GM12878 (cell line): ENCODE data around the gene SOAT2. TPM values are rescaled to one million over a fixed set of nuclear protein-coding genes. Genes with fewer than 3 reads are reported as not detected.
A peak's percentile ranks its signal among the peaks of the same experiment; 100 is the strongest.

Experiments
- ATAC-seq: fragments of 200-7000 bp; cut with Tn5 transposase; 3 replicates; pipeline ENCODE4 v1.9.1; 2020; ENCODE audit warnings: mild to moderate bottlenecking, moderate library complexity
- BruUV-seq: library from RNA; stranded (reverse); fragments of 400-500 nt; replicated peaks from 2 replicates; lab custom pipeline; 2021; lab: Mats Ljungman, UMichigan
- CTCF ChIA-PET: fragments of 300-600 bp; sonication (Branson Sonifier 250); formaldehyde crosslinking; extraction: SDS; loops from one replicate; lab custom pipeline; 2021; ENCODE audit warnings: inconsistent platforms; lab: Yijun Ruan, JAX
- POLR2A ChIA-PET: fragments of 350-600 bp; formaldehyde crosslinking; extraction: SDS; loops from one replicate; lab custom pipeline; 2021; ENCODE audit warnings: inconsistent platforms; lab: Charles Lee
- RAD21 ChIA-PET: fragments of 300-600 bp; sonication (Branson Sonifier 250); formaldehyde crosslinking; loops from one replicate; lab custom pipeline; 2023; ENCODE audit warnings: antibody characterized with exemption; ENCODE audit not compliant: unreplicated experiment; lab: Charles Lee
- SMC1A ChIA-PET: fragments of 300-600 bp; sonication (Branson Sonifier 250); formaldehyde crosslinking; loops from one replicate; lab custom pipeline; 2023; ENCODE audit not compliant: unreplicated experiment, uncharacterized antibody; lab: Charles Lee
- DNase-seq: peaks from one replicate; pipeline ENCODE4 v3.0.0-alpha.2; 2011; ENCODE audit warnings: low read depth, low spot score
- FAIRE-seq: peaks from 3 replicates; lab custom pipeline; 2011; peaks lifted over from hg19 to GRCh38; lab: Jason Lieb, UNC
- H2AFZ ChIP-seq: 2 replicates; pipeline ENCODE4 v1.6.0; 2011; ENCODE audit warnings: low read depth, low read length, control low read depth; ENCODE audit not compliant: control insufficient read depth
- H3K27ac ChIP-seq: 2 replicates; pipeline ENCODE4 v1.5.1; 2011; ENCODE audit warnings: control low read depth; ENCODE audit not compliant: control insufficient read depth, insufficient read depth
- H3K27me3 ChIP-seq, 2 experiments: replicated peaks in 1 of 2; 2 replicates each; pipeline versions ENCODE4 v1.6.0 to v1.6.1; 2011; ENCODE audit warnings: low read length in 1 of 2; ENCODE audit not compliant: control insufficient read depth in 2 of 2, insufficient read depth in 2 of 2
- H3K36me3 ChIP-seq, 2 experiments: 2 replicates each; pipeline ENCODE4 v1.5.1; 2011; ENCODE audit warnings: low read length in 1 of 2; ENCODE audit not compliant: control insufficient read depth in 2 of 2, insufficient read depth in 2 of 2
- H3K4me1 ChIP-seq: 2 replicates; pipeline ENCODE4 v1.6.1; 2011; ENCODE audit warnings: mild to moderate bottlenecking, low read length, moderate library complexity, mixed read lengths; ENCODE audit not compliant: control insufficient read depth, insufficient read depth
- H3K4me2 ChIP-seq: 2 replicates; pipeline ENCODE4 v1.6.0; 2011; ENCODE audit warnings: control low read depth; ENCODE audit not compliant: control insufficient read depth, insufficient read depth
- H3K4me3 ChIP-seq: fragments of 200-600 bp; sonication (generic); 2 replicates; pipeline ENCODE4 v1.5.1; 2016
- H3K79me2 ChIP-seq: 2 replicates; pipeline ENCODE4 v1.6.0; 2011; ENCODE audit warnings: low read length; ENCODE audit not compliant: control insufficient read depth, insufficient read depth
- H3K9ac ChIP-seq: 2 replicates; pipeline ENCODE4 v1.8.0; 2011; ENCODE audit warnings: low read length, control low read depth, mixed read lengths; ENCODE audit not compliant: control insufficient read depth, insufficient read depth
- H3K9me3 ChIP-seq: replicated peaks from 3 replicates; pipeline ENCODE4 v1.5.1; 2011; ENCODE audit warnings: mild to moderate bottlenecking, low read length; ENCODE audit not compliant: control insufficient read depth, insufficient read depth
- H4K20me1 ChIP-seq: 2 replicates; pipeline ENCODE4 v1.6.0; 2011; ENCODE audit not compliant: control insufficient read depth, insufficient read depth
- BACH1 ChIP-seq: fragments of 450-650 bp; IDR thresholded peaks from 2 replicates; pipeline ENCODE4 v1.6.1; 2017; ENCODE audit warnings: mild to moderate bottlenecking, borderline replicate concordance
- CBX5 ChIP-seq: sonication (generic); IDR thresholded peaks from 2 replicates; pipeline ENCODE4 v1.6.1; 2016; ENCODE audit warnings: low read depth, moderate library complexity, mild to moderate bottlenecking, inconsistent platforms
- CHD2 ChIP-seq: IDR thresholded peaks from 2 replicates; pipeline ENCODE4 v1.6.1; 2011; ENCODE audit warnings: low read depth, low read length, improper control_type of control experiment, borderline replicate concordance
- EED ChIP-seq: sonication (generic); IDR thresholded peaks from 2 replicates; pipeline ENCODE4 v1.6.1; 2016; ENCODE audit warnings: antibody characterized with exemption, low read depth
- GATAD2B ChIP-seq: fragments of 450-650 bp; conservative IDR thresholded peaks from 2 replicates; pipeline ENCODE4 v1.6.1; 2017; ENCODE audit warnings: low read depth, mild to moderate bottlenecking, moderate library complexity
- RAD51 ChIP-seq: fragments of 450-650 bp; IDR thresholded peaks from 2 replicates; pipeline ENCODE4 v1.6.1; 2016; ENCODE audit warnings: moderate library complexity, mild to moderate bottlenecking, inconsistent platforms
- RBBP5 ChIP-seq: fragments of 200-600 bp; sonication (generic); conservative IDR thresholded peaks from 2 replicates; pipeline ENCODE4 v1.6.1; 2016
- SMC3 ChIP-seq: IDR thresholded peaks from 2 replicates; pipeline ENCODE4 v1.6.1; 2011; ENCODE audit warnings: low read length, improper control_type of control experiment, borderline replicate concordance
- SUPT20H ChIP-seq: IDR thresholded peaks from 2 replicates; pipeline ENCODE4 v1.6.1; 2011; ENCODE audit warnings: low read depth, mild to moderate bottlenecking, low read length, moderate library complexity, borderline replicate concordance; ENCODE audit not compliant: control insufficient read depth
- ZSCAN29 ChIP-seq: fragments of 450-650 bp; IDR thresholded peaks from 2 replicates; pipeline ENCODE4 v1.6.1; 2017; ENCODE audit warnings: mild to moderate bottlenecking, moderate library complexity
- WGBS: methylation state at CpG from one replicate; pipeline ENCODE4 v1.1.6; 2016; ENCODE audit warnings: low lambda C conversion rate; ENCODE audit not compliant: insufficient replicate concordance, insufficient coverage; ENCODE audit errors: missing lambda C conversion rate; 5-methylcytosine and 5-hydroxymethylcytosine counted together
- in situ Hi-C: fragments of 300-500 bp; cut with MboI; formaldehyde crosslinking; loops from 9 replicates; pipeline ENCODE4 v1.14.3; 2018; ENCODE audit warnings: mixed read lengths
- intact Hi-C: fragments of 100-400 bp; cut with micrococcal nuclease; formaldehyde crosslinking; loops from one replicate; pipeline ENCODE4 v1.14.2; 2022; ENCODE audit not compliant: unreplicated experiment
- polyA plus RNA-seq, 11 experiments: library from polyadenylated mRNA; depleted of rRNA in 4 of 11; unstranded in 6 of 11; stranded (reverse) in 5 of 11; fragments of >200 nt; fragmentation: Nextera tagmentation in 4 of 11; fragmentation: Illumina TruSeq in 1 of 11; extraction: Ambion mirVana in 4 of 11; extraction: Trizol in 1 of 11; gene quantifications; 1 replicate in 1 of 11; 2 replicates in 10 of 11; pipeline versions ENCODE4 v1.2.1 to v1.2.3, GENCODE V29; 2011 to 2016; ENCODE audit warnings: inconsistent platforms in 2 of 11, missing spikeins in 2 of 11, low read depth in 1 of 11
- total RNA-seq, 4 experiments: library from RNA; depleted of rRNA in 3 of 4; stranded (reverse); fragments of >200 nt in 3 of 4; fragmentation: Illumina TruSeq in 1 of 4; extraction: Trizol in 1 of 4; gene quantifications; 2 replicates each; pipeline versions ENCODE4 v1.2.1 to v1.2.3, GENCODE V29; 2013 to 2021
- TF ChIP-seq, protein P1 (sequence below): IDR thresholded peaks from 2 replicates; pipeline ENCODE4 v1.6.1; 2012; ENCODE audit warnings: low read depth, low read length, improper control_type of control experiment
- TF ChIP-seq, protein P2 (sequence below): fragments of 450-650 bp; IDR thresholded peaks from 2 replicates; pipeline ENCODE4 v1.6.1; 2016; ENCODE audit warnings: mild to moderate bottlenecking, moderate library complexity, borderline replicate concordance
- TF ChIP-seq, protein P3 (sequence below): IDR thresholded peaks from 2 replicates; pipeline ENCODE4 v1.6.1; 2011; ENCODE audit warnings: borderline replicate concordance, low read depth, mild to moderate bottlenecking, moderate library complexity, low read length; ENCODE audit not compliant: insufficient read depth, poor library complexity, severe bottlenecking

Gene SOAT2
- total and polyA plus RNA-seq, 10 of the 15 experiments (the other 5 are each of a cell fraction or from before 2014, with no cell fraction given): 0.08 to 1.7 (median 0.69) TPM

DNA sequence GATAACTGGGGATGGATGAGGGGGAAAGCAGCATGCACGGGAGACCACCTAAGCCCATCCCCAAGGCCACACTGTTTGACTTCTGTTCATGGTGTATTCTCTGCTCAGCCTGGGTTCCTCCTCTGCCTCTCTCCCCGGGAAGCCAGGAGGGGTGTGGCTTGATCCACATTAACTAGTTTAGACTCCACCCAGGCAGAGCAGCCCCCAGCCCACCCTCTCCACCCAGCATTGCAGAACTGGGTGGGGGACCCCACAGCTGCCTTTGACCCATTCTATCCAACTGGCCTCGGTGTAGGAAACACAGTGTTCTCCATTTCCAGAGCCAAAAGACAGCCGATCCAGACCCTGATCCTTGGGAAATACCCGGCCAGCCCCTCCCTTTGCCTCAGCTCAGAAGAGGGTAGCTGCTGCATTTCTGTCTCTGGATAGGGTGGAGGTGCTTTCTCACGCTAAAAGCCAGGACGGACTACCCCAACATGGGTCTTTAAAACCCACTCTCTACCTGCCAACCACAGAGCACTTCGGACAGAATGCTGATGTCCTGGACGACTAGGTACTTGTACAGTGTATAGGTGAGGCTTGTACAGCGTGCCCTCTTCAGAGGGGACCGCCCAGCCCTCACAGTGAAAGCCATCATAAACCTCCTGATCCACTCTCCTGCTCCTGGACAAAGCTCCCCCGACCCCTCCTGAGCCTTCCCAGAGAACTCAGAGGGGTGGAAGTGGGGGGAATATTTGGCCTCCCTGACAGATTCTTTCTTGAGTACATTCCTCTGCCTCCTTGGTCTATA, 33.5 kb upstream of the SOAT2 start:
- in situ Hi-C loops (no loop called here), intact Hi-C loops (loop anchor here (5.0 kb wide), 1 partner anchor 87 kb away; no protein-coding TSS in a partner anchor)
- Histone ChIP-seq H4K20me1 (no peaks in the 10 kb centered on the region; the same call in 1 of the 2 replicates), H3K27me3 (no peaks in the 10 kb centered on the region), H3K27ac (no peak overlapping the region), H3K4me1 (no peaks in the 10 kb centered on the region), H3K79me2 (no peaks in the 10 kb centered on the region), H2AFZ (no peak overlapping the region), H3K4me2 (no peak overlapping the region), H3K4me3 (no peak overlapping the region), H3K9me3 (no peaks in the 10 kb centered on the region), H3K36me3 (peaks cover 8 to 14% of the 10 kb centered on the region in 2 experiments; a peak in 3 of 4 replicates), H3K9ac (no peak overlapping the region)
- no peak for DNase-seq
- CTCF ChIA-PET: interaction anchor here (12.1 kb wide), 1 partner anchor 31 kb away, joined by 355 read pairs; the partner anchor contains the start of genes IGFBP6 and SOAT2
- no peak for ATAC-seq
- SMC1A ChIA-PET: interaction anchor here (0.9 kb wide), 1 partner anchor 75 kb away, joined by 4 read pairs; no protein-coding TSS in a partner anchor
- FAIRE-seq: no peak
- 89% methylated on average over 12 of the region's 12 CpGs for whole genome bisulfite sequencing
- POLR2A ChIA-PET: interaction anchor here (1.4 kb wide), 1 partner anchor 9 kb away, joined by 4 read pairs; the partner anchor contains the start of gene SPRYD3
- RAD21 ChIA-PET: interaction anchor here (1.7 kb wide), 1 partner anchor 29 kb away, joined by 4 read pairs; no protein-coding TSS in a partner anchor
- TSS peak; percentile 23 for BruUV-seq
- TF ChIP-seq, protein P1, sequence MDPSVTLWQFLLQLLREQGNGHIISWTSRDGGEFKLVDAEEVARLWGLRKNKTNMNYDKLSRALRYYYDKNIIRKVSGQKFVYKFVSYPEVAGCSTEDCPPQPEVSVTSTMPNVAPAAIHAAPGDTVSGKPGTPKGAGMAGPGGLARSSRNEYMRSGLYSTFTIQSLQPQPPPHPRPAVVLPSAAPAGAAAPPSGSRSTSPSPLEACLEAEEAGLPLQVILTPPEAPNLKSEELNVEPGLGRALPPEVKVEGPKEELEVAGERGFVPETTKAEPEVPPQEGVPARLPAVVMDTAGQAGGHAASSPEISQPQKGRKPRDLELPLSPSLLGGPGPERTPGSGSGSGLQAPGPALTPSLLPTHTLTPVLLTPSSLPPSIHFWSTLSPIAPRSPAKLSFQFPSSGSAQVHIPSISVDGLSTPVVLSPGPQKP: no peak
- TF ChIP-seq GATAD2B (no peak), CHD2 (no peak), CBX5 (no peak), BACH1 (no peak), EED (no peak), SMC3 (no peak), RAD51 (no peak), SUPT20H (no peak), RBBP5 (no peak), ZSCAN29 (no peak)
- TF ChIP-seq, protein P2, sequence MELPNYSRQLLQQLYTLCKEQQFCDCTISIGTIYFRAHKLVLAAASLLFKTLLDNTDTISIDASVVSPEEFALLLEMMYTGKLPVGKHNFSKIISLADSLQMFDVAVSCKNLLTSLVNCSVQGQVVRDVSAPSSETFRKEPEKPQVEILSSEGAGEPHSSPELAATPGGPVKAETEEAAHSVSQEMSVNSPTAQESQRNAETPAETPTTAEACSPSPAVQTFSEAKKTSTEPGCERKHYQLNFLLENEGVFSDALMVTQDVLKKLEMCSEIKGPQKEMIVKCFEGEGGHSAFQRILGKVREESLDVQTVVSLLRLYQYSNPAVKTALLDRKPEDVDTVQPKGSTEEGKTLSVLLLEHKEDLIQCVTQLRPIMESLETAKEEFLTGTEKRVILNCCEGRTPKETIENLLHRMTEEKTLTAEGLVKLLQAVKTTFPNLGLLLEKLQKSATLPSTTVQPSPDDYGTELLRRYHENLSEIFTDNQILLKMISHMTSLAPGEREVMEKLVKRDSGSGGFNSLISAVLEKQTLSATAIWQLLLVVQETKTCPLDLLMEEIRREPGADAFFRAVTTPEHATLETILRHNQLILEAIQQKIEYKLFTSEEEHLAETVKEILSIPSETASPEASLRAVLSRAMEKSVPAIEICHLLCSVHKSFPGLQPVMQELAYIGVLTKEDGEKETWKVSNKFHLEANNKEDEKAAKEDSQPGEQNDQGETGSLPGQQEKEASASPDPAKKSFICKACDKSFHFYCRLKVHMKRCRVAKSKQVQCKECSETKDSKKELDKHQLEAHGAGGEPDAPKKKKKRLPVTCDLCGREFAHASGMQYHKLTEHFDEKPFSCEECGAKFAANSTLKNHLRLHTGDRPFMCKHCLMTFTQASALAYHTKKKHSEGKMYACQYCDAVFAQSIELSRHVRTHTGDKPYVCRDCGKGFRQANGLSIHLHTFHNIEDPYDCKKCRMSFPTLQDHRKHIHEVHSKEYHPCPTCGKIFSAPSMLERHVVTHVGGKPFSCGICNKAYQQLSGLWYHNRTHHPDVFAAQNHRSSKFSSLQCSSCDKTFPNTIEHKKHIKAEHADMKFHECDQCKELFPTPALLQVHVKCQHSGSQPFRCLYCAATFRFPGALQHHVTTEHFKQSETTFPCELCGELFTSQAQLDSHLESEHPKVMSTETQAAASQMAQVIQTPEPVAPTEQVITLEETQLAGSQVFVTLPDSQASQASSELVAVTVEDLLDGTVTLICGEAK: no peak
- TF ChIP-seq, protein P3, sequence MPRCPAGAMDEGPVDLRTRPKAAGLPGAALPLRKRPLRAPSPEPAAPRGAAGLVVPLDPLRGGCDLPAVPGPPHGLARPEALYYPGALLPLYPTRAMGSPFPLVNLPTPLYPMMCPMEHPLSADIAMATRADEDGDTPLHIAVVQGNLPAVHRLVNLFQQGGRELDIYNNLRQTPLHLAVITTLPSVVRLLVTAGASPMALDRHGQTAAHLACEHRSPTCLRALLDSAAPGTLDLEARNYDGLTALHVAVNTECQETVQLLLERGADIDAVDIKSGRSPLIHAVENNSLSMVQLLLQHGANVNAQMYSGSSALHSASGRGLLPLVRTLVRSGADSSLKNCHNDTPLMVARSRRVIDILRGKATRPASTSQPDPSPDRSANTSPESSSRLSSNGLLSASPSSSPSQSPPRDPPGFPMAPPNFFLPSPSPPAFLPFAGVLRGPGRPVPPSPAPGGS: no peak
